HepG2 (cell line): Measurements from ENCODE around the gene RPAP2. TPM values are rescaled to one million over a fixed set of nuclear protein-coding genes. Genes with fewer than 3 reads are reported as not detected.

ENCODE experiments used
- ATAC-seq: fragments of 200-7000 bp; cut with Tn5 transposase; 3 replicates; pipeline ENCODE4 v1.9.1; 2020; ENCODE audit warnings: mild to moderate bottlenecking, moderate library complexity
- BruUV-seq: library from RNA; stranded (reverse); fragments of 400-500 nt; replicated peaks from 2 replicates; lab custom pipeline; 2021; lab: Mats Ljungman, UMichigan
- CTCF ChIA-PET: fragments of 300-600 bp; formaldehyde crosslinking; extraction: SDS; loops from one replicate; lab custom pipeline; 2021; ENCODE audit warnings: low total read pairs, inconsistent platforms, low intra/inter-chr PET ratio; lab: Yijun Ruan, JAX
- POLR2A ChIA-PET: fragments of 350-600 bp; sonication (Branson Sonifier 250); formaldehyde crosslinking; loops from one replicate; lab custom pipeline; 2020; ENCODE audit warnings: antibody characterized with exemption, inconsistent platforms; lab: Yijun Ruan, JAX
- DNase-seq: peaks from one replicate; pipeline ENCODE4 v3.0.0-alpha.2; 2015; ENCODE audit warnings: low spot score
- FAIRE-seq: peaks from 3 replicates; lab custom pipeline; 2011; peaks lifted over from hg19 to GRCh38; lab: Jason Lieb, UNC
- H2AFZ ChIP-seq: one replicate; pipeline ENCODE4 v1.6.1; 2011; ENCODE audit warnings: low read length, inconsistent platforms
- H3K27ac ChIP-seq: fragments of 300-600 bp; 3 replicates; pipeline ENCODE4 v1.8.0; 2011; ENCODE audit warnings: mixed run types, mild to moderate bottlenecking, mixed read lengths, low read length, inconsistent platforms; ENCODE audit not compliant: insufficient read depth; ENCODE audit errors: extremely low read length
- H3K27me3 ChIP-seq, 2 experiments: fragments of 200-600 bp in 1 of 2; 2 replicates in 1 of 2; 3 replicates in 1 of 2; pipeline versions ENCODE4 v1.6.0 to v1.8.0; 2011; ENCODE audit warnings: low read length in 2 of 2, mild to moderate bottlenecking in 2 of 2, moderate library complexity in 2 of 2, inconsistent platforms in 1 of 2; ENCODE audit not compliant: insufficient read depth in 2 of 2, control insufficient read depth in 1 of 2
- H3K36me3 ChIP-seq, 2 experiments: fragments of 200-600 bp in 1 of 2; replicated peaks in 1 of 2; 2 replicates in 1 of 2; 3 replicates in 1 of 2; pipeline versions ENCODE4 v1.5.1 to v1.8.0; 2011; ENCODE audit warnings: low read length in 2 of 2, inconsistent platforms in 1 of 2; ENCODE audit not compliant: insufficient read depth in 2 of 2, control insufficient read depth in 1 of 2
- H3K4me1 ChIP-seq: 2 replicates; pipeline ENCODE4 v1.5.1; 2012; ENCODE audit warnings: low read length, inconsistent platforms; ENCODE audit not compliant: insufficient read depth
- H3K4me2 ChIP-seq: 2 replicates; pipeline ENCODE4 v1.6.0; 2011; ENCODE audit warnings: low read depth, low read length, inconsistent platforms
- H3K4me3 ChIP-seq, 3 experiments: fragments of 200-600 bp in 1 of 3; sonication (generic), shearing (Covaris generic) in 1 of 3; replicated peaks in 1 of 3; 2 replicates each; pipeline ENCODE4 v1.5.1; 2011 to 2016; ENCODE audit warnings: low read length in 3 of 3, inconsistent platforms in 2 of 3, low read depth in 2 of 3, mild to moderate bottlenecking in 2 of 3, control low read depth in 1 of 3, mixed read lengths in 1 of 3; ENCODE audit not compliant: insufficient read depth in 1 of 3
- H3K79me2 ChIP-seq: one replicate; pipeline ENCODE4 v1.6.1; 2011; ENCODE audit warnings: low read length, inconsistent platforms; ENCODE audit not compliant: insufficient read depth
- H3K9ac ChIP-seq: 2 replicates; pipeline ENCODE4 v1.6.0; 2011; ENCODE audit warnings: mild to moderate bottlenecking, low read depth, low read length, inconsistent platforms; ENCODE audit not compliant: insufficient read depth
- H3K9me3 ChIP-seq: 2 replicates; pipeline ENCODE4 v1.5.1; 2012; ENCODE audit warnings: mild to moderate bottlenecking, low read length
- H4K20me1 ChIP-seq: 2 replicates; pipeline ENCODE4 v1.6.0; 2011; ENCODE audit warnings: inconsistent platforms, mild to moderate bottlenecking, low read length, moderate library complexity; ENCODE audit not compliant: insufficient read depth
- AFF4 ChIP-seq: sonication (generic); formaldehyde crosslinking; IDR thresholded peaks from 2 replicates; pipeline ENCODE4 v1.4.0; 2020; ENCODE audit warnings: missing genetic modification reagents
- BORCS8-MEF2B ChIP-seq: sonication (generic); formaldehyde crosslinking; IDR thresholded peaks from 2 replicates; pipeline ENCODE4 v1.8.0; 2022; ENCODE audit warnings: mild to moderate bottlenecking, missing genetic modification reagents
- ERF ChIP-seq: IDR thresholded peaks from 2 replicates; pipeline ENCODE4 v1.6.1; 2018; ENCODE audit warnings: missing biosample characterization, missing genetic modification reagents
- GLMP ChIP-seq: sonication (generic); formaldehyde crosslinking; IDR thresholded peaks from 2 replicates; pipeline ENCODE4 v1.9.0; 2021; ENCODE audit warnings: missing genetic modification reagents, mild to moderate bottlenecking, borderline replicate concordance
- HES4 ChIP-seq: sonication (generic); formaldehyde crosslinking; IDR thresholded peaks from 2 replicates; pipeline ENCODE4 v1.9.0; 2021; ENCODE audit warnings: mild to moderate bottlenecking, missing genetic modification reagents, borderline replicate concordance
- KMT2A ChIP-seq: sonication (generic); formaldehyde crosslinking; IDR thresholded peaks from 2 replicates; pipeline ENCODE4 v1.4.0; 2020; ENCODE audit warnings: missing genetic modification reagents
- MAFF ChIP-seq: IDR thresholded peaks from 2 replicates; pipeline ENCODE4 v1.6.1; 2011; ENCODE audit warnings: low read depth, low read length, improper control_type of control experiment
- MAFK ChIP-seq, 2 experiments: IDR thresholded peaks in 1 of 2; conservative IDR thresholded peaks in 1 of 2; 2 replicates each; pipeline ENCODE4 v1.6.1; 2011; ENCODE audit warnings: improper control_type of control experiment in 2 of 2, low read length in 2 of 2
- WGBS: methylation state at CpG from one replicate; pipeline ENCODE4 v1.1.6; 2017; ENCODE audit warnings: low lambda C conversion rate; 5-methylcytosine and 5-hydroxymethylcytosine counted together
- in situ Hi-C: cut with HindIII; loops from 2 replicates; pipeline ENCODE4 v1.10.0; 2017; ENCODE audit warnings: low pct_unique_long_range_greater_than_20kb; ENCODE audit not compliant: extremely low pct_ligation_motif_present
- intact Hi-C: fragments of 100-400 bp; cut with micrococcal nuclease; formaldehyde crosslinking; loops from one replicate; pipeline ENCODE4 v1.10.0; 2022; ENCODE audit not compliant: unreplicated experiment
- polyA plus RNA-seq, 8 experiments: library from polyadenylated mRNA; depleted of rRNA in 3 of 8; stranded (reverse) in 7 of 8; unstranded in 1 of 8; fragments of >200 nt; fragmentation: Illumina TruSeq in 4 of 8; extraction: Trizol in 4 of 8; gene quantifications; 2 replicates each; pipeline versions ENCODE4 v1.2.1 to v1.2.3, GENCODE V29; 2011 to 2016; ENCODE audit warnings: low read depth in 4 of 8, missing spikeins in 1 of 8, mixed read lengths in 1 of 8; ENCODE audit not compliant: insufficient read depth in 1 of 8
- total RNA-seq, 5 experiments: library from RNA; depleted of rRNA; stranded (reverse); fragments of >200 nt; fragmentation: Illumina TruSeq; extraction: Trizol; gene quantifications; 2 replicates each; pipeline ENCODE4 v1.2.3, GENCODE V29; 2016; ENCODE audit warnings: low read depth in 1 of 5
- TF ChIP-seq, protein P1 (sequence below): sonication (generic); formaldehyde crosslinking; IDR thresholded peaks from 2 replicates; pipeline ENCODE4 v1.4.0; 2020; ENCODE audit warnings: missing genetic modification reagents

The RPAP2 gene
- total and polyA plus RNA-seq, 2 of the 13 experiments (the other 11 are each of a cell fraction or from before 2014, with no cell fraction given): 10.0 to 34.8 TPM

DNA sequence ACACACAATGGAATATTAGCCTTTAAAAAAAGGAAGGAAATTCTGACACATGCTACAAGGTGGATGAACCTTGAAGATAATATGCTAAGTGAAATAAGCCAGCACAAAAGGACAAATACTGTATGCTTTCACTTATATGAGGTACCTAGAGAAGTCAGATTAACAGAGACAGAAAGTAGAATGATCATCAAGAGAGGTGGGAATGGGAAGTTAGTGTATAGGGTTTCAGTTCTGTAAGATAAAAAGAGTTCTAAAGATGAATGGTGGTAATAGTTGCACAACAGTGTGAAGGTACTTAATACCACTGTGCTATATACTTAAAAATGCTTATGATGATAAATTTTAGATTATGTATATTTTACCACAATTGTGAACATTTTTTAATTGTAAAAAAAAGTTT lies 7.2 kb downstream of the RPAP2 start:
- ATAC-seq (no peak), FAIRE-seq (no peak)
- H3K36me3 ChIP-seq: peaks cover 3 to 28% of the 10 kb centered on the region in 2 experiments; a peak in 4 of 5 replicates
- H3K4me2 ChIP-seq: no peak overlapping the region
- peaks cover under 1% of the 10 kb centered on the region for H3K79me2 ChIP-seq
- no peaks in the 10 kb centered on the region for H3K9me3 ChIP-seq
- H2AFZ ChIP-seq: no peak overlapping the region
- intact Hi-C loops: no loop called here
- ChIA-PET CTCF (no interaction called here), POLR2A (no interaction called here)
- no TSS peak for BruUV-seq
- H3K4me1 ChIP-seq: peaks cover 7% of the 10 kb centered on the region; the same call in 1 of the 2 replicates
- H4K20me1 ChIP-seq: no peaks in the 10 kb centered on the region
- in situ Hi-C loops: no loop called here
- H3K27ac ChIP-seq: no peak overlapping the region
- H3K4me3 ChIP-seq: no peak overlapping the region
- no peak overlapping the region for H3K9ac ChIP-seq
- H3K27me3 ChIP-seq: no peaks in the 10 kb centered on the region
- TF ChIP-seq ERF (CRISPR knock-in tag): no peak
- TF ChIP-seq BORCS8-MEF2B (CRISPR knock-in tag): no peak
- TF ChIP-seq GLMP (CRISPR knock-in tag): no peak
- TF ChIP-seq, all 625 proteins: peak for 0
- no peak for DNase-seq

DNA sequence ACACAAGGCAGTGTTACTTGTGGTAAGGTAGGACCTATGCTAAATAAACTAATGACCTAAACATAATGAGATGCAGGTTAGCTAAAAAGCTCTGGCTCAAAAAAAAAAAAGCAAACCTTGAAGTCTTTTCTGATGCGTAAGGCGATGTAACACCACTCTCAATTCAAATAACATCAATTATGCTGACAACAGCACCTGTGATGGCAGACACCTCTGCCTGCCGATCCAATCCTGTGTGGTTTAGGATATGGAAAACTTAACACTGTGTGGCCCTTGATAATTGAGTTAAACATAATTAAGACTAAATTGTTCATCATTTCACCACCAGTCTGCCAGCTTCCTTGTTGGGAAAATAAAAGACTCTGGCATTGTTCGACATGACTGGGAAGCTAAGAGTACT lies 9.1 kb downstream of the RPAP2 start:
- H3K36me3 ChIP-seq: peaks cover 3 to 28% of the 10 kb centered on the region in 2 experiments
- 95% methylated on average over 4 of the region's 4 CpGs for WGBS
- DNase-seq: no peak
- ChIA-PET CTCF (no interaction called here), POLR2A (no interaction called here)
- H3K4me3 ChIP-seq: no peak overlapping the region
- in situ Hi-C loops: no loop called here
- no peak overlapping the region for H3K27ac ChIP-seq
- H3K4me2 ChIP-seq: no peak overlapping the region
- no peak for ATAC-seq
- no peaks in the 10 kb centered on the region for H3K79me2 ChIP-seq
- H4K20me1 ChIP-seq: no peaks in the 10 kb centered on the region
- H3K4me1 ChIP-seq: no peaks in the 10 kb centered on the region
- no peak for FAIRE-seq
- intact Hi-C loops: no loop called here
- H3K9me3 ChIP-seq: no peaks in the 10 kb centered on the region
- no peaks in the 10 kb centered on the region for H3K27me3 ChIP-seq
- no peak overlapping the region for H3K9ac ChIP-seq
- H2AFZ ChIP-seq: no peak overlapping the region
- no TSS peak for BruUV-seq
- no peak for TF ChIP-seq HES4 (CRISPR knock-in tag)
- peak; percentile 34; the same call in 1 of the 2 replicates for TF ChIP-seq MAFF
- TF ChIP-seq, protein P1, sequence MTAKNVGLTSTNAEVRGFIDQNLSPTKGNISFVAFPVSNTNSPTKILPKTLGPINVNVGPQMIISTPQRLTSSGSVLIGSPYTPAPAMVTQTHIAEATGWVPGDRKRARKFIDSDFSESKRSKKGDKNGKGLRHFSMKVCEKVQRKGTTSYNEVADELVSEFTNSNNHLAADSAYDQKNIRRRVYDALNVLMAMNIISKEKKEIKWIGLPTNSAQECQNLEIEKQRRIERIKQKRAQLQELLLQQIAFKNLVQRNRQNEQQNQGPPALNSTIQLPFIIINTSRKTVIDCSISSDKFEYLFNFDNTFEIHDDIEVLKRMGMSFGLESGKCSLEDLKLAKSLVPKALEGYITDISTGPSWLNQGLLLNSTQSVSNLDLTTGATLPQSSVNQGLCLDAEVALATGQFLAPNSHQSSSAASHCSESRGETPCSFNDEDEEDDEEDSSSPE (CRISPR knock-in tag): no peak
- TF ChIP-seq MAFK (conservative IDR thresholded peaks at IDR 0.05 in 1 of 2, IDR thresholded peaks at IDR 0.05 in 1 of 2; ENCODE audit: low read length in 2 of 2): peak; percentile 56 to 62; a peak in 3 of 4 replicates
- no peak for TF ChIP-seq KMT2A
- TF ChIP-seq AFF4 (CRISPR knock-in tag): no peak
